GM12801 (cell line): ENCODE measurements around the gene NKAIN2.

Source experiments
- CTCF ChIP-seq: IDR thresholded peaks from one replicate; pipeline ENCODE4 v1.5.1; 2011; ENCODE audit warnings: control low read depth; ENCODE audit not compliant: insufficient read length; ENCODE audit errors: extremely low read depth

NKAIN2 gene

GRCh38 chr6:124859366-124859765 is 1055.7 kb downstream of the NKAIN2 start:
- no peak for TF ChIP-seq CTCF

- no peak for TF ChIP-seq CTCF
Observed at GRCh38 chr6:124866040-124866439, 1062.4 kb downstream of the NKAIN2 start.

GRCh38 chr6:124867121-124867520 is 1063.5 kb downstream of the NKAIN2 start:
- TF ChIP-seq CTCF: no peak

- no peak for TF ChIP-seq CTCF
Observed at GRCh38 chr6:124868481-124868880, 1064.8 kb downstream of the NKAIN2 start.

- no peak for TF ChIP-seq CTCF
Observed at GRCh38 chr6:124869416-124869815, 1065.8 kb downstream of the NKAIN2 start.

GRCh38 chr6:124870611-124871459 is 1067.2 kb downstream of the NKAIN2 start:
- TF ChIP-seq CTCF: no peak

GRCh38 chr6:124872361-124873065 is 1068.8 kb downstream of the NKAIN2 start:
- no peak for TF ChIP-seq CTCF
